GM12865 (cell line): ENCODE results near the gene GAK.

Experiments
- DNase-seq: peaks from one replicate; pipeline ENCODE4 v3.0.0; 2010; ENCODE audit warnings: low read depth
- H3K4me3 ChIP-seq: 2 replicates; pipeline ENCODE4 v1.5.1; 2011; ENCODE audit warnings: mild to moderate bottlenecking, low read depth, low read length, control low read depth
- CTCF ChIP-seq: IDR thresholded peaks from 2 replicates; pipeline ENCODE4 v1.5.1; 2011; ENCODE audit warnings: low read length, control low read depth, low read depth, inconsistent platforms; ENCODE audit not compliant: insufficient read depth; ENCODE audit errors: missing control alignments

Gene GAK

GRCh38 chr4:909131-909571 is 23.0 kb downstream of the GAK start:
- no peak overlapping the region for H3K4me3 ChIP-seq
- no peak for DNase-seq
- TF ChIP-seq CTCF, result no peak

GRCh38 chr4:907691-908425 is 24.3 kb downstream of the GAK start:
- no peak for TF ChIP-seq CTCF
- no peak for DNase-seq
- H3K4me3 ChIP-seq, result no peak overlapping the region

- DNase-seq, result no peak
- no peak for TF ChIP-seq CTCF
- no peak overlapping the region for H3K4me3 ChIP-seq
These were observed 25.1 kb downstream of the GAK start for GRCh38 chr4:907103-907400.

- no peak overlapping the region for H3K4me3 ChIP-seq
- no peak for DNase-seq
- no peak for TF ChIP-seq CTCF
These were observed 25.6 kb downstream of the GAK start for GRCh38 chr4:906339-907102.

- H3K4me3 ChIP-seq, result no peak overlapping the region
- no peak for TF ChIP-seq CTCF
- DNase-seq, result no peak
These were observed 26.4 kb downstream of the GAK start for GRCh38 chr4:905485-906338.

GRCh38 chr4:903066-904046 is 28.8 kb downstream of the GAK start:
- no peak overlapping the region for H3K4me3 ChIP-seq
- TF ChIP-seq CTCF, result no peak
- DNase-seq, result no peak
